NOMO-1 (cell line): Measurements from ENCODE around the gene MPC1.
"Not testable (repeated sequence)": the region's sequence is repeated elsewhere in the genome, so short reads cannot be mapped to it uniquely, and the experiment has no call there.

Experiments
- DNase-seq, 2 experiments: peaks; one replicate each; lab custom pipeline; 2025; ENCODE audit not compliant: unreplicated experiment in 2 of 2; lab: John Stamatoyannopoulos, UW

The MPC1 gene

GRCh38 chr6:166408936-166409755, 26.4 kb upstream of the MPC1 start:
- DNase-seq = no peak

- no peak for DNase-seq
These were observed 23.5 kb upstream of the MPC1 start for GRCh38 chr6:166406197-166406596.

GRCh38 chr6:166405386-166405785, 22.6 kb upstream of the MPC1 start:
- DNase-seq = no peak

GRCh38 chr6:166402582-166403277, 20.0 kb upstream of the MPC1 start:
- DNase-seq = no peak

- peak in 1 of 2 experiments; percentile 39 for DNase-seq
These were observed 18.0 kb upstream of the MPC1 start for GRCh38 chr6:166400649-166401250.

GRCh38 chr6:166400181-166400580, 17.4 kb upstream of the MPC1 start:
- DNase-seq = peak in 1 of 2 experiments; percentile 34

- no peak for DNase-seq
These were observed 15.6 kb upstream of the MPC1 start for GRCh38 chr6:166398348-166398747.

- DNase-seq = no peak
These were observed 15.1 kb upstream of the MPC1 start for GRCh38 chr6:166397849-166398248.

- DNase-seq = no peak
These were observed 13.0 kb upstream of the MPC1 start for GRCh38 chr6:166395778-166396177.

- no peak for DNase-seq
These were observed 12.6 kb upstream of the MPC1 start for GRCh38 chr6:166395351-166395750.

GRCh38 chr6:166394036-166394892, 11.5 kb upstream of the MPC1 start:
- no peak for DNase-seq

GRCh38 chr6:166393535-166393823, 10.7 kb upstream of the MPC1 start:
- no peak for DNase-seq

GRCh38 chr6:166392755-166393534, 10.2 kb upstream of the MPC1 start:
- not testable (repeated sequence) for DNase-seq

- peak in 1 of 2 experiments; percentile 31 for DNase-seq
These were observed 6.4 kb upstream of the MPC1 start for GRCh38 chr6:166389119-166389518.

- no peak for DNase-seq
These were observed 5.7 kb upstream of the MPC1 start for GRCh38 chr6:166388290-166389004.

- no peak for DNase-seq
These were observed 5.0 kb upstream of the MPC1 start for GRCh38 chr6:166387642-166388289.

- not testable (repeated sequence) for DNase-seq
These were observed 4.4 kb upstream of the MPC1 start for GRCh38 chr6:166387098-166387497.

GRCh38 chr6:166386111-166386510, 3.4 kb upstream of the MPC1 start:
- DNase-seq = no peak

- DNase-seq = peak in 1 of 2 experiments; percentile 64
These were observed 1.1 kb upstream of the MPC1 start for GRCh38 chr6:166383802-166384363.
